Skin of body (tissue), 2 donors: Measurements from ENCODE around the gene NOTCH4. TPM values are rescaled to one million over a fixed set of nuclear protein-coding genes. Genes with fewer than 3 reads are reported as not detected.
"Not testable (repeated sequence)": the region's sequence is repeated elsewhere in the genome, so short reads cannot be mapped to it uniquely, and the experiment has no call there.

Experiments used
- DNase-seq: peaks from one replicate; lab custom pipeline; 2025; lab: John Stamatoyannopoulos, UW
- total RNA-seq: library from RNA; depleted of rRNA; stranded (reverse); fragments of >200 nt; gene quantifications from one replicate; pipeline ENCODE4 v1.2.3, GENCODE V29; 2014

Gene NOTCH4
- total RNA-seq, 1 donor from 2014 or later: 8.1 TPM

DNA sequence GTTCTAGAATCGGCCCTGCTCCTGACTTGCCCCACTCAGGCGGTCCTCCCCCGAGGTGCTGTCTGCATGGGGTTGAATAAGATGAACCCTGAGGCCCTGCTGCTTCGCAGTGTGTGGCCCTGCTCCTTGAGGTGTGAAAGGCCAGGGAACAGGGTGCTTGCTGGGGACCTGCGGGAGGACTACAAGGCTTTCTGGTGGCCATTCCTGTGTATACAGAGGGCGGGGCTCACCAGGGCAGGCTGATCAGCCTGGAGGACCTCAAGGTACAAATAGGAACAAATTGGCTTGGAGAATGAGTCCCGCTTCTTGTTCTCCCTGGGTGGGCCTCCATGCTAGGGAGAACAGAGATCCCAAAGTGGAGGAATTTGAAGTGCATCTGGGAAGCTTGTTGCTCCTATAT, 5.7 kb downstream of the NOTCH4 start:
- DNase-seq: no peak

GRCh38 chr6:32216998-32217397, 6.9 kb downstream of the NOTCH4 start:
- no peak for DNase-seq

DNA sequence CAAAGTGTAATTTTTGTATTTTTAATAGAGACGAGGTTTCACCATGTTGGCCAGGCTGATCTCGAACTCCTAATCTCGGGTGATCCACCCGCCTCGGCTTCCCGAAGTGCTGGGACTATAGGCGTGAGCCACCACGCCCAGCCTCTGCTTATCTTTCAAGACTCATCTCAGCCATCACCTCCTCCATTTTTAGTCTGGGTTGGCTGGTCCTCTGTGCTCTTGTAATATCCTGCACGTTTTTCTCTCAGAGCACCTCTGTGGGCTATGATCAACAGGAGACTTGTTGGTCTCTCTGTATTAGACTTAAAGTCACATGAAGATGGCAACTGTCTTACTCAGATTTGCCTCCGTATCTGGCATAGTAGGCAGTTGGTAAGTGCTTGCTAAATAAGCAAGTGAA, 7.6 kb downstream of the NOTCH4 start:
- DNase-seq: no peak

DNA sequence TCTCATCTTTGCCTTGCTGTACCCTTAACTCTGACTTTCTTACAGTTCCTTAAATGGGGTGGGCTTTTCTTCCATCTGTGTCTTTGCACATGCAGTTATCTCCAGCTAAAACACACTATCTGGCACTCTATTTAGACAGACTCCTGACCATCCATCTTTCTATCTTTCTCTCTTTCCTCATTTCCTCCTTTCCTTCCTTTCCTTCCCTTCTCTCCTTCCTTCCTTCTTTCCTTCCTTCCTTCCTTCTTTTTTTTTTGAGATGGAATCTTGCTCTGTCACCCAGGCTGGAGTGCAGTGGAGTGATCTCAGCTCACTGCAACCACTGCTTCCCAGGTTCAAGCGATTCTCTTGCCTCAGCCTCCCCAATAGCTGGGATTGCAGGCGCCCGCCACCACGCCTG, 8.2 kb downstream of the NOTCH4 start:
- DNase-seq: no peak

DNA sequence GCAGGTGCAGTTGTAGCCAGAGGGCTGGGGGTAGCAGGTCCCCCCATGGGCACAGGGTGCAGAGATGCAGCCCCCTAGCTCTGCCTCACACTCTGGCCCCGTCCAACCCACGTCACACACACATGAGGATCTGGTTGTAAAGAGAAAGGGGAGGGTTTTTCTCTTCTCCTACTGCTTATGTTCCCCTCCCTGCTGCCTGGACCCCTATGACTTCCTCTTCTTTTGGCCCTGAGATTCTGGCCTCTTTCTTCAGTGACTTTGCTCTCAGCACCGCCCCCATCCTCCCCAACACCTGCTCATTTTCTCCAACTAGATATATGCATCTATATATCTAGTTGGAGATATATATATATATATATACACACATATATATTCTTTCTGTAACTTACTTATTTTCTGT, 9.7 kb downstream of the NOTCH4 start:
- DNase-seq: no peak

DNA sequence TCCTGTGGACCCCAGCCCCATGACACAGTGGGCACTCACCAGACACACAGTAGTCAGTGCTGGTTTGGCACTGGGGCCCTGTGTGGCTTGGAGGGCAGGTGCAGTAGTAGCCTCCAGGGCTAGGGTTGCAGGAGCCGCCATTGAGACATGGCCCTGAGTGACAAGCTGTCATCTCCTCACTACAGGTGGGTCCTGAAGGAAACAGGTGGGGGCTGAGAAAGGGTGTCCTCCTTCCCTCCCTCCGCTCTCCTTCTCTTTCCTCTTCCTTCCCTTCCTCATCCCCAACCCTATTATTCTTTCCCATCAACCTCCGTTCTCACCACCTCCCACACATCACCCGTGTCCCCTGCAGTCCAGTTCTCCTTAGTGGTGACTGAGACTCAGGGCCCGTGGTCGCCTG, 10.2 kb downstream of the NOTCH4 start:
- no peak for DNase-seq

GRCh38 chr6:32212076-32212760, 11.6 kb downstream of the NOTCH4 start:
- DNase-seq: no peak

DNA sequence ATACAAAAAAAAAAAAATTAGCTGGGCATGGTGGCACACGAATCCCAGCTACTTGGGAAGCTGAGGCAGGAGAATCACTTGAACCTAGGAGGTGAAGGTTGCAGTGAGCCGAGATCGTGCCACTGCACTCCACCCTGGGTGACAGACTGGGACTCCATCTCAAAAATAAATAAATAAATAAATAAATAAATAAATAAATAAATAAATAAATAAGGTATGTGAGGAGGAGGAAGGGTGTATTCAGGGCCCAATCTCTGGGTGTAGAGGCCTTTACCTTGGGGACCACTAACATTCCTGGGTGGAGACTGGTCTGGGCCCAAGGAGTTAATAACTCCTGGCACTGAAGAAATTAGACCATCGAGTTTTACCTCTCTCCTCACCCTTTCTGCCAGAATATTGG, 12.4 kb downstream of the NOTCH4 start:
- not testable (repeated sequence) for DNase-seq

DNA sequence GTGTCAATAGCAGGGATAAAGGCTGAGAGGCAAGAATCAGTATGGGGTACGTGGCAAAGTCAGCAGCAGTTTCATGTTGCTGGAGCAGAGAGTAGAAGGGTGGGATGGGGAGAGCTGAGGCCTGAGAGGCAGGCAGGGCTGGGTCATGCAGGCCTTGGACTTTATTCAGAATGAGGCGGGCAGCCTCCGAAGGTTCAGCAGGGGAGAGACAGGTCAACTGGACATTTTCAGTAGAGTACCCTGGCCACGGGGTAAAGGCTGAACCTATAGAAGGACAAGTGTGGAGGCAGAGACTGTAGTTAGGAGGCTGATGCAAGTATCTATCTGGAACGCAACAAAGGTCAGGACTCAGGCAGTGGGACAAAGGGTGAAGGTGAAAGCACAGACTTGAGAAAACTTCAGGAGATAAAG, 13.7 kb downstream of the NOTCH4 start:
- no peak for DNase-seq

- DNase-seq: no peak
Observed at GRCh38 chr6:32208996-32209395, 14.9 kb downstream of the NOTCH4 start.

DNA sequence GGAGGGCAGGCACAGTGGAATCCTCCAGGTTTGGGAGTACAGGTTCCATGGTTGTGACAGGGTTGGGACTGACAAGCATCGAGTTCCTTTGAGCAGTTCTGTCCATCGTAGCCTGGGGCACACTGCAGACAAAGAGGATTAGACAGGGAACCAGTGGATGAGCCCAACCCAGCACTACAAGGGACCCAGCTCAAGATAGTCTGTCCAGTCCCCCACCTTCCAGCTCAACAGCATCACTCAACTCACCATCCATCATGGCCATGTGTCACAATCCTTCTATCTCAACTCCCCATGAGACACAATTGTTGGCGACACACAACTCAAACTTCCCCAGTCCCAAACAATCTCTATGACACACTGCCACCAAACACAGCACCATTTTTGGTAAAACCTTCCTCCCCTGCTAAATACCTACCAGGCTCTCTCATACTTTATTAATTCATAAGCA, 19.6 kb downstream of the NOTCH4 start:
- DNase-seq: no peak

DNA sequence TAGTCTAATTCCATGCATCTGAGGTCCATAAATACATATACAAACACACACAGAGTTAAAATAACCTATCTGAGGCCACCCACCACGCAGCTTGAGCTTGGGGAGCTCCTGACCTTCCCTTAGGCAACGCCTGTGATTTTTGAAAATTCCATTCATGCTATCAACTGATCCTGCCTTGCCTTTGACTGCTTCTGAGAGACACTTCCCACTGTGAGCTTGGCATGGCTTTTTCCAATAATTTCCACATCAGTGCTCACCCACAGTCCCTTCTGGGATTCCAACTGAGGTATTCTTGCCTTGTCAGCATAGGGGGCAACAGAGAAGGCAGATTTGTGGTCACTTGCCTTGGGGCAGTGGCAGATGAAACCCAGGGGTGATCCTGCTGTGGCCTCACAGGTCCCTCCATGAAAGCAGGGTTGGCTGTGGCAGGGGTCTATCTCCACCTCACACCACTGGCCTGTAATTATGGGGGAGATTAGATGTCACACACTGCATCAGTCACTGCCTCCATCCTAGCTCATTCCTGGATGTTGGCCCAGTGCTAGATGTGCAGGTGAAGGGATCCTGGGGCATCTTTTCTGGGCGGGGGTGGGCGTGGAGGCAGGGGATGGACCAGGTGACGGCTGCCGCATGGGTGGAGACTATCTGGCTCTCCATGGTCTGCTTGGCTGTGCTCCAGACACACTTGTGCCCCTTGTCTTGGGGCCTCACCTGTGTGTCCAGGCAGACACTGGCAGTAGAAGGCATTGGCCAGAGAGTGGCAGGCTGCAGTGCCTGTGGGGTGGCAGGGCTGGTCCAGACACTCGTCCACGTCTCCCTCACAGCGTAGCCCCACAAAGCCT, 20.2 kb downstream of the NOTCH4 start:
- no peak for DNase-seq

DNA sequence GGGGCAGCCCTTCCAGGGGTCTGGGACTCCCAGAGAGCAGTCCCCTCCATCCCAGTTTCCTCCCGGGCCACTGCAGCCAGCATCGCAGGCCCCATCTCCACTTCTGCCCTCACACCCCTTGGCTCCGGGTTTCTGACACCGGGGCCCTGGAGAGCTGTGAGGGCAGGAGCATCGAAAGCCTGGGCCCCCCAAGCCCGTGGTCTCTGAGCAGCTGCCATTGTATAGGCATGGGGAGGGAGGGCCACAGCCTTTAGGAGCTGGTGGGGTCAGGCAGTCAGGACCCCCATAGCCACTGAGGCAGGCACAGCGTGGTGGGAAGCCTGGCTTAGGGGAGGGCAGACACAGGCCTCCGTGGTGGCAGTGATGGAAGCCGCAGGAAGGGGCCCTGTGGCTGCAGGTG, 21.7 kb downstream of the NOTCH4 start:
- no peak for DNase-seq

GRCh38 chr6:32200711-32201475, 23.0 kb downstream of the NOTCH4 start:
- DNase-seq: no peak

DNA sequence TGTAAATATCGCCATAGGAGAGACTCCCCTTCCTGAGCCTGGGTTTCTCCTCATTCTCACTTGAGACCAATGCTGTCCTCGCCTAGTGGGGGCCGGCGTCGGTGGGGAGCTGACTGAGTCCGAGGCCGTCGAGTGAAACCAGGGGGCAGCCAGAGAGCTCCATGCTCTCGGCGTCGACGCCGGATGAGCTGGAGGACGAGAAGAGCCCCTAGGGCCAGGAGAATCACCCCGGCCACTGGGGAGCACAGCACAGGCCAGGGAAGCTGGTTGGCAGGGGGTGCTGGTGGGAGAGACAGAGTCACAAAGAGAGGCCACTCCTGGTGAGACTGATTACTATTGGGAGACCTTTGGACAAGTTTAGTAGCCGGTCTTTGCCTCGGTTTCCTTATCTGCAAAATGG, 25.0 kb downstream of the NOTCH4 start:
- no peak for DNase-seq

- DNase-seq: no peak
Observed at GRCh38 chr6:32198345-32198696, 25.5 kb downstream of the NOTCH4 start.

DNA sequence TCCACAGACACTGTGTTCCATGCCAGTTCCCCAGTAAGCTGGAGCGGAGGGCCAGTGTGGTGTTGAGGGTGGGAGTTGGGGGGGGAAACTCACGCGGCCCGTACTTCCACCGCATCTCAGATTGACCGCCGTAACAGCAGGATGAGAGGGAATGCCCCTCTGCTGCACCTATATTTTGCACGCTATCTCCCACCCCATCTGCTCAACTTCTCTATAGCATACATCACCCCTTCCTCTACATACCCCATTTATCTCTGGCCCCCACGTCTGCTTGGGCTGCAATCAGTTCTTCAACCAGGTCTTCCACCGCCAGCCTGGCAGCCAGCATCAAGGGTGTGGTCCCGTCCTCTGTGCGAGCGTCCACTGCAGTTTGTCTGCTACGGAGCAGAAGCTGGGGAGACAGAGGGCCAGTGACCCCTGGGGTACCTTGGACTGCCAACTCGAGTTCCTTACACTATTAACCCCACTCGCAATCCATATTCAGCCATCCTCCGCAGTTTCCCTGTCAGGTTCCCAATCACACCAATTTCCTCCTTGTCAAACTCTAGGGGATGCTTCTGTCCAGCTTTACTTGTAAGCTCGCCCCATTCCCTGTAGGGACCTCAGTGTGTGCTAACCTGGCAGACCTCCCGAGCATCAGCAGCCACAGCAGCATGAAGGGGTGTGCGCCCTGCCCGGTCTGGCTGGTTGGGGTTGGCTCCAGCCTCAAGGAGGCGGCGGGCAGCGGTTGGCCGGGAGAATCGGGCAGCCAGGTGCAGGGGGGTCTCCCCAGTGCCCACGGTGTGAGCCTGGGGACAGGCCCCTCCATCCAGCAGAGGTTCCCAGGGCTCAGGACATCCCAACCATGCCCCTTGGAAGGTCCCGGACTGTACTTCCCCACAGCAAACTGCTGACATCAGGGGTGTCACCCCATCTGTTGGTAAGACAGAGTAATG, 26.9 kb downstream of the NOTCH4 start:
- peak; percentile 26 for DNase-seq

DNA sequence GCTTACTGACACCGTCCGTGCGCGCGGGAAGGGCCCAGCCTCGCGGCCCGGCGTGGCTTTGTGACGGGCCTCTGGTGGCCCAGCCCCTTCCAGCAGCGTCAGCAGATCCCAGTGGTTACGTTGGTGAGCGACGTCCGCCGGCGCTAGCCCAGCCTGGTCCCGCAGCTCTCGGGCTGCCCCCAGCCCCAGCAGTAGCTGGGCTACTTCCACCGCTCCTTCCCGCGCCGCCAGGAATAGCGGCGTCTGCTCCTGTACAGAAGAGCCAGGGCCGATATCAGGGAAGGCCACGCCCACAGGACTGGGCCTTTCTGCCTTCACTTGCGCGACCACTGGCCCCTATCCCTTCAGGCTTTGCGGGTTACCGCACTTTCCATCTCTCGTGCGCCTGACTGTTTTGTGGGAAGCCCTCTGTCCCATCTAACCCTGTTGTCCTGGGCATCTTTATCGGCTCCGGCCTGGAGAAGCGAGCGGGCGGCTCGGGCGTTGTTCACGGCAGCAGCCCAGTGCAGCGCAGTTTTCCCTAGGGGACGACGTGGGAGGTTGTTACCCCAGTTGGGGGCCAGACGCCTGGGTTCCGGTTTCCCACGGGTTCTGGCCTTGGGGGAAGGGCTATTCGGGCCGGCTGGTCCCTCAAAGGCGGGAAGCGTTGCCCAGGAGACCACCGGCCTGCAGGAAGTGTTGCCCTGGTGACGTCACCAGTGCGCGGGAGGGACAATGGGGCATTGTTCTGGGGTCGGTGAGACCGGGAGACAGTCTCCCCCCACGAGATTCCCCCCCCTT, 27.8 kb downstream of the NOTCH4 start:
- DNase-seq: peak; percentile 85

- peak; percentile 100 for DNase-seq
Observed at GRCh38 chr6:32195652-32195901, 28.3 kb downstream of the NOTCH4 start.

DNA sequence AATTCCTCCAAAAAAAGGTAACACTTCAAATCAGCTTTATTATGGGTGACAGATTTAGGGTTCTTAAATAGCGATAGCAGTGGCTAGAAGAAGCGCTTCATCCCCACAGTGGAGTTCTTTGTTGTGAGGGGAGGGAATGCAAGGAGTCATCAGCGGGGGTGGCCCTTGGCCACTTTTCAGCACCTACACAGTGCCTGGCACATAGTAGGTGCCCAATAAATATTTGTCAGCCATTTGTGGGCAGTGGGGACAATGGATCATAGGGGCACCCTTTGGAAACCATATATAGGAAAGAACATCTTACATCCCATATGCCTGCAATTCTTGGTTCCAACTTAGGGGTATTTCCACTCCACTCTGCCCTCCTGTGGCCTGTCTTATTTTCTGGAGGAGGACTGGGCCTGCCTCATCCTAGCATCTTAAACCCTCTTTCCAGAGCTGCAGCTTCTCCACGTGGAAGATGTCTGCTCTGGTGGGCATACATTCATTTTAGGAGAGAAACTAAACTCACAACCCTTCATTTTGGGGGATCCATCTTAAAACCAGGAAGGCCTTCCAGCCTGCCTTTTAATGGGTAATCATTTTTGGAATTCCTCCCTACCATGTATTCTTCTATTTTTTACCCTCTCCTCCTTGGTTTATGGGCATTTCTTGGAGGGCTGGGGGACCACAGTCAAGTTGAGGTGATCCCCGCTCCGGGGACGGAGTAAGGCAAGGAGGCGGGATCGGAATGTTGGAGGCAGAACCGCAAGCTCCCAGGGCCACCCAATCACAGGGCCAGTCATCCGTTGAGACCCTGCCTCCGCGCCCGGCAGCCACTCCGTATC, 28.8 kb downstream of the NOTCH4 start:
- DNase-seq: peak; percentile 82
